Fibroblast of pulmonary artery (primary cell): ENCODE measurements around the gene ARMC5.

Experiments
- DNase-seq: peaks from one replicate; pipeline ENCODE4 v3.0.0-alpha.2; 2010; ENCODE audit warnings: low read depth
- H3K4me3 ChIP-seq: replicated peaks from 2 replicates; pipeline ENCODE4 v1.5.1; 2011; ENCODE audit warnings: low read depth, mild to moderate bottlenecking, control low read depth, low read length, moderate library complexity
- CTCF ChIP-seq: IDR thresholded peaks from 2 replicates; pipeline ENCODE4 v1.5.1; 2011; ENCODE audit warnings: mild to moderate bottlenecking, control low read depth, low read length, inconsistent platforms; ENCODE audit errors: missing control alignments

Gene ARMC5

GRCh38 chr16:31504159-31504558 is 44.9 kb downstream of the ARMC5 start:
- DNase-seq: no peak
- TF ChIP-seq CTCF: no peak
- H3K4me3 ChIP-seq: no peak overlapping the region

- no peak for DNase-seq
- no peak overlapping the region for H3K4me3 ChIP-seq
- no peak for TF ChIP-seq CTCF
These were observed 46.2 kb downstream of the ARMC5 start for GRCh38 chr16:31505483-31505882.

- H3K4me3 ChIP-seq: peak overlapping the region; percentile 96
- no peak for DNase-seq
- no peak for TF ChIP-seq CTCF
These were observed 48.3 kb downstream of the ARMC5 start for GRCh38 chr16:31507617-31507928.

- peak; percentile 87 for DNase-seq
- no peak for TF ChIP-seq CTCF
These were observed 48.8 kb downstream of the ARMC5 start, which contains the start of gene RUSF1 for GRCh38 chr16:31507929-31508705. Gene RUSF1, minus strand, starts transcription at chr16:31508391. Its CDS starts 18 bp downstream, at chr16:31508373.

GRCh38 chr16:31508706-31509195 is 49.5 kb downstream of the ARMC5 start:
- no peak for TF ChIP-seq CTCF
- peak; percentile 59 for DNase-seq
- peak overlapping the region; percentile 96 for H3K4me3 ChIP-seq

More at GRCh38 chr16:31507929-31508705, 48.8 kb downstream of the ARMC5 start, which contains the start of gene RUSF1:
- peak within 1 kb of the TSS; percentile 96 for H3K4me3 ChIP-seq

GRCh38 chr16:31513126-31513525 is 53.8 kb downstream of the ARMC5 start:
- H3K4me3 ChIP-seq: no peak overlapping the region
- DNase-seq: peak; percentile 42
- TF ChIP-seq CTCF: no peak

- DNase-seq: no peak
- no peak for TF ChIP-seq CTCF
- no peak overlapping the region for H3K4me3 ChIP-seq
These were observed 54.6 kb downstream of the ARMC5 start for GRCh38 chr16:31513884-31514283.
